ENCODE measurements around the gene SLC33A1.

The SLC33A1 gene

GRCh38 chr3:155854141-155854940 is at the start of gene SLC33A1:
SLC33A1 (minus strand) TSS chr3:155854427; CDS start chr3:155853997, 430 bp downstream.
- Histone ChIP-seq H3K36me3 (replicated peaks) (no peaks in the 10 kb centered on the region), H3K27me3 (replicated peaks) (no peaks in the 10 kb centered on the region), H3K27ac (peak within 1 kb of the TSS; percentile 92), H3K4me3 (ENCODE audit: low read depth, low read length) (peak within 1 kb of the TSS; percentile 93)
- in situ Hi-C loops (cut with HindIII; ENCODE audit: low pct_ligation_motif_present, low sequenced_read_pairs), result no loop called here
- TF ChIP-seq CTCF (IDR thresholded peaks at IDR 0.05; ENCODE audit: low read depth, low read length, missing control alignments), result no peak
- peak; percentile 100 for DNase-seq

GRCh38 chr3:155895379-155895900 is 41.2 kb upstream of the SLC33A1 start:
- Histone ChIP-seq H3K27ac (no peak overlapping the region), H3K27me3 (replicated peaks) (no peaks in the 10 kb centered on the region), H3K4me3 (ENCODE audit: low read depth, low read length) (no peak overlapping the region), H3K36me3 (replicated peaks) (peaks cover 4% of the 10 kb centered on the region)
- TF ChIP-seq CTCF (IDR thresholded peaks at IDR 0.05; ENCODE audit: low read depth, low read length, missing control alignments), result no peak
- in situ Hi-C loops (cut with HindIII; ENCODE audit: low pct_ligation_motif_present, low sequenced_read_pairs), result no loop called here
- DNase-seq, result no peak

- in situ Hi-C loops (cut with HindIII; ENCODE audit: low pct_ligation_motif_present, low sequenced_read_pairs), result no loop called here
- Histone ChIP-seq H3K36me3 (replicated peaks) (no peaks in the 10 kb centered on the region), H3K4me3 (ENCODE audit: low read depth, low read length) (no peak overlapping the region), H3K27me3 (replicated peaks) (no peaks in the 10 kb centered on the region), H3K27ac (no peak overlapping the region)
- no peak for TF ChIP-seq CTCF (IDR thresholded peaks at IDR 0.05; ENCODE audit: low read depth, low read length, missing control alignments)
- DNase-seq, result no peak
These were observed 37.1 kb upstream of the SLC33A1 start for GRCh38 chr3:155891321-155891720.

DNA sequence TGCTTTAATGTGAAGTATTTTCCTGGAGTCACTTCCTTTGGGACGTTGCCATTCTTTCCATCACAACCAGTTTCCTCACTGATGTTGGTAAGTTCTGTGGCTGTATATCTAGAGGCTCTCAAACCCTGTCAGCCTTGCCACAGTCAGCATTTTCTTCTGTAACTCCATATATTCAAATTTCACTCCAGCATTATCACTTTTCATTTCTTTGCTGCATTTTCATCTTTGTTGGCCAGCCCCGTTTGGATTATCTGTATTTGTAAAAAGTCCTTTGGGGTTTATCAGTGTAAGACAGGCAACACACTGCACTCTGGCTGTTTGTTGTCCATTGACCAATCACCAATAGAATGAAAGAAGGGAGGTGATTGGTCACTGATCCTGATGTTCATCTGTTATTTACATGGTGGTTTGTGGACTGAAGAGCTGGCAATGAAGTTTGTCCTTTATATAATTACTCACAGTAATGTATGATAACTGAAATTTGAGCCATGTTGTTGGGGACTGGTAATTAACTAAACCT is 36.5 kb upstream of the SLC33A1 start:
- H3K36me3 ChIP-seq (replicated peaks), result no peaks in the 10 kb centered on the region
- no peak overlapping the region for H3K4me3 ChIP-seq (ENCODE audit: low read depth, low read length)
- no peaks in the 10 kb centered on the region for H3K27me3 ChIP-seq (replicated peaks)
- in situ Hi-C loops (cut with HindIII; ENCODE audit: low pct_ligation_motif_present, low sequenced_read_pairs), result no loop called here
- DNase-seq, result no peak
- H3K27ac ChIP-seq, result no peak overlapping the region
- no peak for TF ChIP-seq CTCF (IDR thresholded peaks at IDR 0.05; ENCODE audit: low read depth, low read length, missing control alignments)

DNA sequence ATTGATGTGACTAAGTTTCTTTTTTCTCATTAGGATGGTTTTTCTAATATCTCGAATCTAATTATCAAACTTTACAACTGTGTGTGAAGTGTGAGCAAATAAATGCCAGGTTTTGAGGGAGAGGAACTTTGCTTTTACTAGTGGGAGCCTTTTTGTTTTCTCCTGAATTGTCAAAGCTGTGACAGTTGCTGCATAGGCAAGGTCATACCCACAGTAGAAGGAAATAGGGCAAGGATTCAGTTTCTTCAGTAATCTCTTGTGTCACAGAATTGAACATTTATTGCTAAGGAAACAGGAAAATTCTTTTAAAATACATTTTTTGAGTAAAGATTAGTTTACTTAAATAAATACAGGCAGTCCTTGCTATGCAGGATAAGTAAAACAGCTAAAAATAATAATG is 35.7 kb upstream of the SLC33A1 start:
- in situ Hi-C loops (cut with HindIII; ENCODE audit: low pct_ligation_motif_present, low sequenced_read_pairs), result no loop called here
- no peak overlapping the region for H3K4me3 ChIP-seq (ENCODE audit: low read depth, low read length)
- H3K27me3 ChIP-seq (replicated peaks), result no peaks in the 10 kb centered on the region
- TF ChIP-seq CTCF (IDR thresholded peaks at IDR 0.05; ENCODE audit: low read depth, low read length, missing control alignments), result no peak
- DNase-seq, result no peak
- no peaks in the 10 kb centered on the region for H3K36me3 ChIP-seq (replicated peaks)
- H3K27ac ChIP-seq, result no peak overlapping the region
